GM12874 (cell line): Measurements from ENCODE around the gene IRF1.

Experiments
- CTCF ChIP-seq: IDR thresholded peaks from 2 replicates; pipeline ENCODE4 v1.5.1; 2011; ENCODE audit warnings: low read depth, mild to moderate bottlenecking, control low read depth, low read length, moderate library complexity; ENCODE audit not compliant: insufficient read depth

IRF1 gene

DNA sequence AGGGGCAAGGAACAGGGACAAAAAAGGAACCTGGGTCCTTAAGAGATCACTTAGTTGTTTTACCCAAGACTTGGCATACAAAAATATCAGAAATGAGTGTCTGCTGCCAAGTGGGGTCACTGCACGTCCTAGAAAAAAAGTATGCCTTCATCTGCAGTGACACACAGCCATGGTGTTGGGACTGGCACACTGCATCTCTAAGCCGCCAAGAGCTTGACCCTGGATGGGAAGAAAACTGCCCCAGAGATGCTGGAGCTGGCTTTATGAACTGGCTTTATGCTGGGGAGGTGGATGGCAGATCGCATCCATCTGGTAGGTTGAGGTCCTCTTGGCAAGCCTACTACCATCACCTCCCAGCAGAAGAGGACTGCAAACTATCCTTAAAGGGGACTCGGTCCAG, 51.7 kb downstream of the IRF1 start:
- TF ChIP-seq CTCF, result no peak

GRCh38 chr5:132437604-132438266, 52.8 kb downstream of the IRF1 start:
- no peak for TF ChIP-seq CTCF

- no peak for TF ChIP-seq CTCF
Measured at GRCh38 chr5:132436936-132437335, 53.6 kb downstream of the IRF1 start.

GRCh38 chr5:132435886-132436285, 54.7 kb downstream of the IRF1 start:
- no peak for TF ChIP-seq CTCF

- TF ChIP-seq CTCF, result no peak
Measured at GRCh38 chr5:132435447-132435846, 55.1 kb downstream of the IRF1 start.

GRCh38 chr5:132434416-132435286, 55.9 kb downstream of the IRF1 start:
- no peak for TF ChIP-seq CTCF

- TF ChIP-seq CTCF, result no peak
Measured at GRCh38 chr5:132433141-132433540, 57.4 kb downstream of the IRF1 start.
